Left cardiac atrium (tissue), 4 donors: ENCODE data around the gene ARHGAP26. TPM values are rescaled to one million over a fixed set of nuclear protein-coding genes. Genes with fewer than 3 reads are reported as not detected.
"Not testable (repeated sequence)": the region's sequence is repeated elsewhere in the genome, so short reads cannot be mapped to it uniquely, and the experiment has no call there.

Experiments used
- ATAC-seq, 2 donors: fragments of 200-7000 bp; cut with Tn5 transposase; one replicate each; pipeline ENCODE4 v1.9.1; 2020; ENCODE audit warnings: mild to moderate bottlenecking in 2 of 2, moderate library complexity in 2 of 2
- DNase-seq: peaks from one replicate; pipeline ENCODE4 v3.0.0-alpha.2; 2020
- intact Hi-C, 2 donors: fragments of 100-400 bp; cut with DNase I; formaldehyde crosslinking; loops; one replicate each; pipeline versions ENCODE4 v1.14.1 to v1.15.1; 2022 to 2023
- total RNA-seq, 2 donors: library from RNA; stranded (reverse); fragmentation: NEBNext Ultra II Directional; extraction: Animal tissue kit (Norgen Biotek cat#: 25700); gene quantifications; one replicate each; pipeline ENCODE4 v1.2.1, GENCODE V29; 2021
- donor health status: DM: no; HTN: yes; CAD: no.
- donor health status: DM: no; HTN: yes; CAD: no; lungs with severe emphysema.
- donor health status: DM: yes; HTN: yes; CAD: no.
- donor health status: Dilated cardiomyopathy.

The ARHGAP26 gene
- total RNA-seq, 2 donors from 2014 or later = 29.6 to 50.2 TPM

- intact Hi-C loops = no loop called here
- ATAC-seq (peak; percentile 39 to 70), DNase-seq (no peak)
Measured at GRCh38 chr5:142977363-142978051, 207.3 kb downstream of the ARHGAP26 start.

GRCh38 chr5:142978252-142978651 lies 208.1 kb downstream of the ARHGAP26 start:
- intact Hi-C loops = no loop called here
- DNase-seq (no peak), ATAC-seq (no peak)

GRCh38 chr5:142978726-142979125 lies 208.5 kb downstream of the ARHGAP26 start:
- ATAC-seq = no peak
- no peak for DNase-seq
- intact Hi-C loops = no loop called here

GRCh38 chr5:142979636-142980035 lies 209.5 kb downstream of the ARHGAP26 start:
- intact Hi-C loops = no loop called here
- DNase-seq (no peak), ATAC-seq (no peak)

GRCh38 chr5:142981475-142981874 lies 211.3 kb downstream of the ARHGAP26 start:
- no peak for DNase-seq
- peak in 1 of 2 donors; percentile 10 for ATAC-seq
- intact Hi-C loops = no loop called here

- peak; percentile 80 to 93 for ATAC-seq
- intact Hi-C loops = no loop called here
- DNase-seq = peak; percentile 75
Measured at GRCh38 chr5:142981886-142982820, 212.0 kb downstream of the ARHGAP26 start.

GRCh38 chr5:142982821-142983200 lies 212.6 kb downstream of the ARHGAP26 start:
- DNase-seq = no peak
- ATAC-seq = peak in 1 of 2 donors; percentile 22
- intact Hi-C loops = no loop called here

GRCh38 chr5:142984011-142984410 lies 213.8 kb downstream of the ARHGAP26 start:
- ATAC-seq (peak in 1 of 2 donors; percentile 51), DNase-seq (no peak)
- intact Hi-C loops = no loop called here

GRCh38 chr5:142984525-142984924 lies 214.3 kb downstream of the ARHGAP26 start:
- ATAC-seq (no peak), DNase-seq (no peak)
- intact Hi-C loops = no loop called here

GRCh38 chr5:142989270-142989669 lies 219.1 kb downstream of the ARHGAP26 start:
- intact Hi-C loops = not testable (repeated sequence)

GRCh38 chr5:142990073-142990472 lies 219.9 kb downstream of the ARHGAP26 start:
- DNase-seq, intact Hi-C loops, ATAC-seq: not testable (repeated sequence)

More at GRCh38 chr5:142989270-142989669, 219.1 kb downstream of the ARHGAP26 start:
- ATAC-seq, DNase-seq: not testable (repeated sequence)

GRCh38 chr5:142994218-142994617 lies 224.0 kb downstream of the ARHGAP26 start:
- ATAC-seq = no peak
- DNase-seq = no peak
- intact Hi-C loops = no loop called here

- intact Hi-C loops, DNase-seq, ATAC-seq: not testable (repeated sequence)
Measured at GRCh38 chr5:142995621-142996020, 225.4 kb downstream of the ARHGAP26 start.

GRCh38 chr5:142997591-142997990 lies 227.4 kb downstream of the ARHGAP26 start:
- intact Hi-C loops = no loop called here
- ATAC-seq = no peak
- DNase-seq = no peak

GRCh38 chr5:142998316-142999020 lies 228.3 kb downstream of the ARHGAP26 start:
- no peak for ATAC-seq
- DNase-seq = no peak
- intact Hi-C loops = no loop called here

GRCh38 chr5:143000551-143000950 lies 230.4 kb downstream of the ARHGAP26 start:
- intact Hi-C loops = loop anchor here in 1 of 2 donors (10.0 kb wide), 1 partner anchor 824 kb away; no protein-coding TSS in a partner anchor

GRCh38 chr5:143001764-143002351 lies 231.7 kb downstream of the ARHGAP26 start:
- intact Hi-C loops = loop anchor here in 1 of 2 donors (2.0 to 10.0 kb wide), 2 partner anchors 399 to 823 kb away; no protein-coding TSS in a partner anchor
- DNase-seq = no peak
- peak; percentile 29 to 59 for ATAC-seq

More at GRCh38 chr5:143000551-143000950, 230.4 kb downstream of the ARHGAP26 start:
- not testable (repeated sequence) for ATAC-seq, DNase-seq

- DNase-seq = peak; percentile 36
Measured at GRCh38 chr5:143002459-143003327, 232.5 kb downstream of the ARHGAP26 start.

More at GRCh38 chr5:143002459-143003327, 232.5 kb downstream of the ARHGAP26 start:
- intact Hi-C loops = loop anchor here in 1 of 2 donors (2.0 to 10.0 kb wide), 2 partner anchors 398 to 822 kb away; no protein-coding TSS in a partner anchor
- peak; percentile 75 to 80 for ATAC-seq
